ENCODE results near the gene KIF24. TPM values are rescaled to one million over a fixed set of nuclear protein-coding genes. Genes with fewer than 3 reads are reported as not detected.

Gene KIF24
- total and polyA plus RNA-seq, 2 of the 8 experiments (the other 6 are each of a cell fraction or from before 2014, with no cell fraction given): 2.7 to 3.9 TPM

GRCh38 chr9:34333836-34334235, 4.8 kb upstream of the KIF24 start (continued):
- TF ChIP-seq SP1 (IDR thresholded peaks at IDR 0.05; ENCODE audit: low read depth, low read length) (no peak), CEBPB (IDR thresholded peaks at IDR 0.05; ENCODE audit: low read depth, low read length) (no peak), RBBP5 (IDR thresholded peaks at IDR 0.05; ENCODE audit: borderline replicate concordance, low read depth, low read length) (no peak), POLR2A (IDR thresholded peaks at IDR 0.05; ENCODE audit: control extremely low read depth in 1 of 2, low read depth in 2 of 2, low read length in 2 of 2) (no peak)

All from H1 (cell line).